Suprapubic skin (tissue), 4 donors: ENCODE data around the gene NTM. TPM values are rescaled to one million over a fixed set of nuclear protein-coding genes. Genes with fewer than 3 reads are reported as not detected.

ENCODE experiments used
- DNase-seq, 2 donors: peaks; one replicate each; pipeline ENCODE4 v3.0.0-alpha.2; 2019; ENCODE audit warnings: low spot score in 2 of 2
- H3K27ac ChIP-seq: fragments of 200-600 bp; sonication (generic); one replicate; pipeline ENCODE4 v1.5.1; 2019
- H3K27me3 ChIP-seq: fragments of 200-600 bp; sonication (generic); one replicate; pipeline ENCODE4 v1.5.1; 2019
- H3K36me3 ChIP-seq: fragments of 200-600 bp; sonication (generic); one replicate; pipeline ENCODE4 v1.5.1; 2019
- H3K4me1 ChIP-seq: fragments of 200-600 bp; sonication (generic); one replicate; pipeline ENCODE4 v1.5.1; 2019
- H3K4me3 ChIP-seq: fragments of 200-600 bp; sonication (generic); one replicate; pipeline ENCODE4 v1.5.1; 2019; ENCODE audit warnings: mild to moderate bottlenecking
- H3K9me3 ChIP-seq: fragments of 200-600 bp; sonication (generic); one replicate; pipeline ENCODE4 v1.5.1; 2019
- CTCF ChIP-seq, 2 donors: fragments of 200-600 bp in 1 of 2; fragments of 450-650 bp in 1 of 2; sonication (generic) in 1 of 2; IDR thresholded peaks; one replicate each; pipeline ENCODE4 v1.5.1; 2016 to 2019; ENCODE audit warnings: antibody characterized with exemption in 2 of 2, mild to moderate bottlenecking in 1 of 2, moderate library complexity in 1 of 2
- EP300 ChIP-seq: sonication (generic); formaldehyde crosslinking; IDR thresholded peaks from one replicate; pipeline ENCODE4 v1.6.1; 2017; ENCODE audit warnings: antibody characterized with exemption
- POLR2A ChIP-seq, 2 donors: fragments of 450-650 bp; IDR thresholded peaks; one replicate each; pipeline ENCODE4 v1.6.1; 2017; ENCODE audit warnings: antibody characterized with exemption in 2 of 2, mild to moderate bottlenecking in 2 of 2, moderate library complexity in 2 of 2
- POLR2AphosphoS5 ChIP-seq, 3 donors: sonication (generic); formaldehyde crosslinking; IDR thresholded peaks; one replicate each; pipeline ENCODE4 v1.6.1; 2017; ENCODE audit warnings: antibody characterized with exemption in 3 of 3
- WGBS: methylation state at CpG from one replicate; pipeline ENCODE4 v1.1.5; 2018; 5-methylcytosine and 5-hydroxymethylcytosine counted together
- total RNA-seq, 4 donors: library from RNA; depleted of rRNA; stranded (reverse); fragments of >200 nt; gene quantifications; one replicate each; pipeline ENCODE4 v1.1.0, GENCODE V29; 2016

NTM gene
- total RNA-seq, 4 donors from 2014 or later = 0.19 to 19.1 (median 2.1) TPM

DNA sequence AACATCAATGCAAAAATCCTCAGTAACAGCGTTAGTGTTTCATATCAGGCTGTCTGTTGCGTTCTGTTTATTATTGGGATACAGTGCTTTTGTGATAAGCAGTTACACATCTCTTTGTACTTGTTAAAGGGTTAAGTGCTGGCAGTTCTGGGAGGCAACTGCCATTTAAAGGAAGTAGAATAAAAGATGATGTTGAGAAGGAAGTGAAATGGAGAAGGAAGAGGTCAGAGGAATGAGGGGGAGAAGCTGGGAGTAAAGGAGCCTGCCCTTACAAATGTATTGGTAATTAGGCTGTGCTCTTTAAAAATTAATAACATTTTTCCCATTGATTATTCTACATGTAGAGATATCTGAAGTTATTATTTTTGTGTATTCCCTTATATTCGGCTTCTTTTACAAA is 674.7 kb downstream of the NTM start:
- DNase-seq = no peak
- H3K36me3 ChIP-seq = no peaks in the 10 kb centered on the region
- TF ChIP-seq POLR2AphosphoS5 (IDR thresholded peaks at IDR 0.05) = no peak
- H3K27ac ChIP-seq = no peak overlapping the region
- H3K4me1 ChIP-seq = no peaks in the 10 kb centered on the region
- no peaks in the 10 kb centered on the region for H3K27me3 ChIP-seq
- H3K4me3 ChIP-seq = no peak overlapping the region
- no peaks in the 10 kb centered on the region for H3K9me3 ChIP-seq
- 93% methylated on average over 3 of the region's 3 CpGs for WGBS

DNA sequence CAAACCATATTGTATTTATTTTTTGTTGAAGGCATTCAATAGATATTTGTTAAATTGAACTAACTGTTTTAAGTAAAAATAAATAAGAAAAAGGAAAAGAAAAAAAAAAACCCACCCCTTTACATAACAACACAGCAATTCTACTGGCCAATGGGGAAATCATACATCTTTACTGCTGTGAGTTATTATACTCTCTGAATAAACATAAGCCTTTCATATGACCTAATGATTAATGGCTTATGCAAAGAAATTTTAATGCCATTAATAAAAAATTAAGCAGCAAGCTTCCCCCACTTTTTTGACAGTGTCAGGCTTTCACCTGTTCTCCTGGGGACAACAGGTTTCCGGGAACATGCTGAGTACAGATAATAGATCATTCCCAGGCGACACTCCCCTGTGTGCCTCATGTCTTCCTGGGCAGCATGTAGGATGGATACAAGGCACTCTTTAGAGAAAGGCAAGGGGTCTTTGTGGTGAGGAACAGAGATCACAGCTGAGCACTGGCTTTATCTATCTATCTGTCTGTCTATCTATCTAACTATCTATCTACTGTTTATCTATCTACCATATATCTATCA is 676.0 kb downstream of the NTM start:
- no peaks in the 10 kb centered on the region for H3K27me3 ChIP-seq
- TF ChIP-seq CTCF (IDR thresholded peaks at IDR 0.05) = no peak
- TF ChIP-seq EP300 = no peak
- no peak for TF ChIP-seq POLR2A (IDR thresholded peaks at IDR 0.05)
- no peak for TF ChIP-seq POLR2AphosphoS5 (IDR thresholded peaks at IDR 0.05)

DNA sequence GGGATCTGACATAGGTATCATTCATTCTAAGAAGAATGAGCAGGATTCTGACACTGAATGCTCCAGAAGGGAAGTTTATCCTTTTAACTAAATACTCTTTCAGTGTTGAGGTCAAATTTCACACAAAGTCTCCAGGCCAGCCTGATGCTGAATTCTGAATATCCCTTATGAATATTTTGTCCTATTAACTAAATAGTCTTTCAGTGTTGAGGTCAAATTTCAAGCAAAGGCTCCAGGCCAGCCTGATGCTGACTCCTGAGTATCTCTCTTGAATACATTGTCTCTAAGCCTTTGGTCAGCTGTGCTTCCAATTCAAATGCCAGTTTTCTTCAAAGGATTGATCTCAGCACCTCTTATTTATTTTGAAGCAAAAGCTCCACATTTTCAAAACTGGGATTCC is 676.8 kb downstream of the NTM start:
- Histone ChIP-seq H3K36me3 (no peaks in the 10 kb centered on the region), H3K4me3 (no peak overlapping the region), H3K4me1 (no peaks in the 10 kb centered on the region), H3K9me3 (no peaks in the 10 kb centered on the region), H3K27me3 (no peaks in the 10 kb centered on the region), H3K27ac (no peak overlapping the region)
- DNase-seq = no peak
- TF ChIP-seq CTCF (IDR thresholded peaks at IDR 0.05) (no peak), POLR2AphosphoS5 (IDR thresholded peaks at IDR 0.05) (no peak), EP300 (no peak), POLR2A (IDR thresholded peaks at IDR 0.05) (no peak)

More for the DNA sequence above, 676.0 kb downstream of the NTM start:
- H3K4me1 ChIP-seq = no peaks in the 10 kb centered on the region
- H3K4me3 ChIP-seq = no peak overlapping the region
- H3K36me3 ChIP-seq = no peaks in the 10 kb centered on the region
- WGBS = 61% methylated on average over 2 of the region's 2 CpGs
- no peak overlapping the region for H3K27ac ChIP-seq
- DNase-seq = no peak
- H3K9me3 ChIP-seq = no peaks in the 10 kb centered on the region

DNA sequence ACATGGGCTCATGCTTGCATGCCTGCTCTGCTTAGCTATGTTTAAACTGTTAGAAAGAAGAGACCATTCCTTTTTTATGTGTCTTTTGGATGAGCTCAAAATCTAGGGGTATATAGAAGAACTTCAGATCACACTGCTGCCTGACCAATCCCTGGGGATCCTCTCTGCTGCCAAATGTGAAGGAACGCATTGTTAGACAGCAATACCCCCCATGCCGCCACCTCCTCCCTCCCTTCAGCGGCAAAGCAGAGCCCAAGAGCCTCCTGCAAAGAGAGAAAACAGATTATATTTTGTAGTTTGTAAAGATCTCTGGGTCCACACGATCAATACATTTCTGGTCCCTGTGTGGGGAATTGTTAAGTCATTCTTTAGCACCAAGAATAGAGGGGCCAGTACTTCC is 677.6 kb downstream of the NTM start:
- Histone ChIP-seq H3K4me1 (no peaks in the 10 kb centered on the region), H3K27ac (no peak overlapping the region), H3K9me3 (no peaks in the 10 kb centered on the region), H3K36me3 (no peaks in the 10 kb centered on the region), H3K4me3 (no peak overlapping the region), H3K27me3 (no peaks in the 10 kb centered on the region)
- no peak for DNase-seq
- WGBS = 77% methylated on average over 4 of the region's 4 CpGs
- TF ChIP-seq EP300 (no peak), CTCF (IDR thresholded peaks at IDR 0.05) (no peak), POLR2AphosphoS5 (IDR thresholded peaks at IDR 0.05) (no peak), POLR2A (IDR thresholded peaks at IDR 0.05) (no peak)

GRCh38 chr11:132049205-132049604 is 678.8 kb downstream of the NTM start:
- Histone ChIP-seq H3K4me3 (no peak overlapping the region), H3K9me3 (no peaks in the 10 kb centered on the region), H3K27me3 (no peaks in the 10 kb centered on the region), H3K27ac (no peak overlapping the region), H3K4me1 (no peaks in the 10 kb centered on the region), H3K36me3 (no peaks in the 10 kb centered on the region)
- no peak for DNase-seq
- TF ChIP-seq EP300 (no peak), POLR2AphosphoS5 (IDR thresholded peaks at IDR 0.05) (no peak), POLR2A (IDR thresholded peaks at IDR 0.05) (no peak)
- WGBS = 85% methylated on average over 4 of the region's 4 CpGs

DNA sequence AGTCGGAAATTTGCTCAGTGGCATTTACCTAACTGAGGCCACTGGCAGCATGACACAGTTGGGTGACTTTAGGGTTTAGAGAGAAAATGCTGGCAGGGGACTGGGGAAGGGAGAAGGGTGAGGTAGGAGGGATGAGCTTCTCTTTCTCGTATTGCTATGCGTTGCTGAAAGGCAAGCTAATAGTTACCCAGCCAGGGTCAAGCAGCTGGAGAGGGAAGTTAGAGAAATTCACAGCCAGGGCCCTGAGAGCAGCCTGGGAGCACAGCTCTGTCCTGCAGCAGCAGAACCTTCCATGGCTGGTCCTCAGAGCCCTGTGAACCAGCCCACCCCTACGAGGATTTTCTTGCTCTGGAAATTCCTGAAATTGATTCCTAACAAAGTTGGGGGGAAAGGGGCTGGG is 679.6 kb downstream of the NTM start:
- no peak overlapping the region for H3K27ac ChIP-seq
- no peak for TF ChIP-seq EP300
- no peaks in the 10 kb centered on the region for H3K36me3 ChIP-seq
- 72% methylated on average over 3 of the region's 4 CpGs for WGBS
- no peaks in the 10 kb centered on the region for H3K27me3 ChIP-seq
- DNase-seq = no peak
- no peak overlapping the region for H3K4me3 ChIP-seq
- no peaks in the 10 kb centered on the region for H3K4me1 ChIP-seq
- H3K9me3 ChIP-seq = no peaks in the 10 kb centered on the region

DNA sequence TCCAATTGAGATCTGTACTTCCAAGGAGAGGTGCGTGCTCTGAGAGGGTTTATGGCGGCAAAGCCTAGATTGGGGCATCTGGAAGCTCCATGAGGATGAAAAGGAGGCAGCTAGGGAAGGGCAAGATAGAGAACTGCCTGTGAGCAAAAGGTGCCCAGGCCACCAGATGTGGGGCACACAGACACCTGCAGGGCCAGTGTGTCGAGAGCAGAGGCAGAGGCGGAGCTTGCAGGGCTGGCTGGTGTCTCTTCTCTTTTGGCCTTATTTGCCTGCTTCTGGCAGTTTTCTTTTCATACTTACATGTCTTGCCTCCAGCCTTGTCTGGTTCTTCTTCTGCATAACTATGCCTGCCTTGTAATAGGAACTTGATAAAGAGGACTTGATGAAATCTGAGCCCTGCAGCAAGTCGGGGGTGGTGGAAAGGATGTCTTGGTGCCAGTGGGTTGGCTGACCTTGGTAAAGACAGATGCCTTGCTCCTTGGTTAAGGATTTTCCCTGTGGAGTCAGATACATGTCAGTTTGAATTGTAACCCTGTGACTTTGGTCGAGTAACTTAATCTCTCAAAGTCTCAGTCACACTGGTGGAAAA is 680.3 kb downstream of the NTM start:
- Histone ChIP-seq H3K4me3 (no peak overlapping the region), H3K36me3 (no peaks in the 10 kb centered on the region), H3K27ac (no peak overlapping the region), H3K4me1 (no peaks in the 10 kb centered on the region), H3K27me3 (no peaks in the 10 kb centered on the region), H3K9me3 (no peaks in the 10 kb centered on the region)
- no peak for TF ChIP-seq EP300
- no peak for TF ChIP-seq POLR2AphosphoS5 (IDR thresholded peaks at IDR 0.05)
- no peak for TF ChIP-seq POLR2A (IDR thresholded peaks at IDR 0.05)
- no peak for TF ChIP-seq CTCF (IDR thresholded peaks at IDR 0.05)
- WGBS = 58% methylated on average over 6 of the region's 6 CpGs
- DNase-seq = no peak
